DMS53 (cell line): ENCODE measurements around the gene MAZ.
"Not testable (repeated sequence)": the region's sequence is repeated elsewhere in the genome, so short reads cannot be mapped to it uniquely, and the experiment has no call there.

Experiments used
- DNase-seq: peaks from one replicate; lab custom pipeline; 2025; lab: John Stamatoyannopoulos, UW

Gene MAZ

GRCh38 chr16:29806099-29806579, at the start of gene MAZ:
Gene MAZ, plus strand, starts transcription at chr16:29806529. Its CDS starts 173 bp downstream, at chr16:29806702.
- no peak for DNase-seq

GRCh38 chr16:29756654-29757053, 49.7 kb upstream of the MAZ start:
- DNase-seq, result no peak

- not testable (repeated sequence) for DNase-seq
Observed at GRCh38 chr16:29757086-29757485, 49.2 kb upstream of the MAZ start.

- DNase-seq, result no peak
Observed at GRCh38 chr16:29757950-29758466, 48.3 kb upstream of the MAZ start.

GRCh38 chr16:29760567-29761279, 45.6 kb upstream of the MAZ start:
- DNase-seq, result peak; percentile 30

GRCh38 chr16:29761280-29761651, 45.1 kb upstream of the MAZ start:
- DNase-seq, result not testable (repeated sequence)

GRCh38 chr16:29761882-29762281, 44.4 kb upstream of the MAZ start:
- no peak for DNase-seq

GRCh38 chr16:29763326-29763725, 43.0 kb upstream of the MAZ start:
- no peak for DNase-seq

- peak; percentile 90 for DNase-seq
Observed at GRCh38 chr16:29765167-29766032, 40.9 kb upstream of the MAZ start.

GRCh38 chr16:29766571-29766970, 39.8 kb upstream of the MAZ start:
- DNase-seq, result no peak

GRCh38 chr16:29767062-29767461, 39.3 kb upstream of the MAZ start:
- DNase-seq, result no peak

GRCh38 chr16:29769507-29769906, 36.8 kb upstream of the MAZ start:
- DNase-seq, result no peak

- DNase-seq, result no peak
Observed at GRCh38 chr16:29770250-29770929, 35.9 kb upstream of the MAZ start.

GRCh38 chr16:29772330-29772729, 34.0 kb upstream of the MAZ start:
- DNase-seq, result not testable (repeated sequence)

- no peak for DNase-seq
Observed at GRCh38 chr16:29774730-29775129, 31.6 kb upstream of the MAZ start.

GRCh38 chr16:29775742-29776408, 30.5 kb upstream of the MAZ start:
- DNase-seq, result peak; percentile 5

GRCh38 chr16:29777576-29778350, 28.6 kb upstream of the MAZ start, which contains the start of gene ZG16:
Gene ZG16, plus strand, starts transcription at chr16:29778256. Its CDS starts 1,011 bp downstream, at chr16:29779267.
- peak; percentile 37 for DNase-seq

- DNase-seq, result no peak
Observed at GRCh38 chr16:29779474-29779873, 26.9 kb upstream of the MAZ start.

- not testable (repeated sequence) for DNase-seq
Observed at GRCh38 chr16:29783094-29783953, 23.0 kb upstream of the MAZ start.

- no peak for DNase-seq
Observed at GRCh38 chr16:29784157-29784556, 22.2 kb upstream of the MAZ start.
